GM13976 (cell line): ENCODE results near the gene SLC12A7.

Experiments used
- DNase-seq: peaks from one replicate; pipeline ENCODE4 v3.0.0; 2012; ENCODE audit warnings: low spot score
- CTCF ChIP-seq: IDR thresholded peaks from 2 replicates; pipeline ENCODE4 v1.5.1; 2012; ENCODE audit warnings: borderline replicate concordance, mild to moderate bottlenecking; ENCODE audit not compliant: insufficient read depth; ENCODE audit errors: extremely low read depth, missing control alignments, control extremely low read depth
- in situ Hi-C: fragments of 300-500 bp; cut with MboI; formaldehyde crosslinking; loops from one replicate; pipeline ENCODE4 v1.12.0; 2022; ENCODE audit warnings: low sequenced_read_pairs, mixed read lengths, inconsistent platforms; ENCODE audit not compliant: unreplicated experiment

SLC12A7 gene

GRCh38 chr5:1094670-1095190 lies 17.1 kb downstream of the SLC12A7 start:
- DNase-seq, result no peak
- in situ Hi-C loops, result no loop called here

GRCh38 chr5:1093361-1093760 lies 18.5 kb downstream of the SLC12A7 start:
- in situ Hi-C loops, result no loop called here
- TF ChIP-seq CTCF, result no peak
- DNase-seq, result no peak

More at GRCh38 chr5:1094670-1095190, 17.1 kb downstream of the SLC12A7 start:
- no peak for TF ChIP-seq CTCF

- in situ Hi-C loops, result no loop called here
- TF ChIP-seq CTCF, result no peak
- DNase-seq, result no peak
Measured at GRCh38 chr5:1092122-1092521, 19.7 kb downstream of the SLC12A7 start.

DNA sequence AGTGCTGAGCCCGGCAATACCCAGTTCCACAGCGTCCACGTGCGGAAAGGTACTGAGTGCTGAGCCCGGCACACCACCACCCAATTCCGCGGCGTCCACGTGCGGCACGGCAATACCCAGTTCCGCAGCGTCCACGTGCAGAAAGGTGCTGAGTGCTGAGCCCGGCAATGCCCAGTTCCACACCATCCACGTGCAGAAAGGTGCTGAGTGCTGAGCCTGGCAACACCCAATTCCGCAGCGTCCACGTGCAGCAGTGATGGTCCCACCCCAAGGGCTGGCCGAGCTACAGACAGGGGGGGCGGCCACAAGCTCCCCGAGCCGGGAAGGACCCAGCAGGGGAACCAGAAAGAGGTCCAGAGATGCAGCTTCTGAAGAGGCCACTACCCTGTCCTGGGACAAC lies 20.2 kb downstream of the SLC12A7 start:
- DNase-seq, result no peak
- TF ChIP-seq CTCF, result no peak
- in situ Hi-C loops, result no loop called here

DNA sequence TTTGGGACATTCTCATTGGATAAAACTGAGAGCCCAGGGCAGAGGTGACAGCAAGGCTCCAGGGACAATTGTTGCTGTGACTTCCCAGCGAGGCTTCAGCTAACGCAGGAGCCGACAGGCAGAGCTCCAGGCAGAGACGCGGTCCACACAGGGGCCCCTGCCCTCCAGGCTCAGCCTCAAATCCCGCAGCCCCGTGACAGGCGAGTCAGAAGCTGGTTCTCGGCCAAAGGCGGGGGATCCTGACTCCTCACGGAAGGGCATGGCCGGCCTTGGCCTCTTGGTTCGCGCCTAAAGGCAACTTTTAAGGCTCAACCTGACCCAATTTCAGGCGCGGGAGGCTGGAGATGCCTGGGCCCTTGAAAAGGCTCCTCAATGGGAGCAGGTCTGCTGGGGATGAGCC lies 21.3 kb downstream of the SLC12A7 start:
- in situ Hi-C loops, result no loop called here
- TF ChIP-seq CTCF, result no peak
- no peak for DNase-seq

DNA sequence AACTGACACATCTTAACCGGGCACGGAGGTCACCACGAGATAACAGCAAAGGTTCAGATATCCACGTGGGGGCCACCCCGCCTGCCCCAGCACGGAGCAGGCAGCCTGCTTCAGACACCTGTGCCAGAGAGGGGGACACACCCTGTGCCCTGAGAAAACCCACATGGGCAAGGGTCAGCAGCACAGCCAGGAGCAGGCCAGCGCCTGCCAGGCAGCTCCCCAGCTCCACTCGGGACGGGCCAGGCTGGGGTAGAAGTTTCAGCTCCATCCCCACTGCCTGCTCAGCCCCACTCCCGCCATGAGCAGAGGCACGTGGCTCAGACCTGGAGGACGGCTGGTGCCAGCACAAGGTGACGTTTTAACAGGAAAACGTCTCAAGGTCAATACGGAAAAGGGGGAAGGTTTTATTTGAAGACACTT lies 22.2 kb downstream of the SLC12A7 start:
- in situ Hi-C loops, result no loop called here
- no peak for DNase-seq
- no peak for TF ChIP-seq CTCF

- in situ Hi-C loops, result no loop called here
- DNase-seq, result no peak
- no peak for TF ChIP-seq CTCF
Measured at GRCh38 chr5:1089146-1089545, 22.7 kb downstream of the SLC12A7 start.
